Activated naive CD4-positive, alpha-beta T cell (primary cell): ENCODE results near the gene NTN3.
"Not testable (repeated sequence)": the region's sequence is repeated elsewhere in the genome, so short reads cannot be mapped to it uniquely, and the experiment has no call there.

Source experiments
- DNase-seq, 4 experiments: peaks; one replicate each; lab custom pipeline; 2025; lab: John Stamatoyannopoulos, UW

NTN3 gene

DNA sequence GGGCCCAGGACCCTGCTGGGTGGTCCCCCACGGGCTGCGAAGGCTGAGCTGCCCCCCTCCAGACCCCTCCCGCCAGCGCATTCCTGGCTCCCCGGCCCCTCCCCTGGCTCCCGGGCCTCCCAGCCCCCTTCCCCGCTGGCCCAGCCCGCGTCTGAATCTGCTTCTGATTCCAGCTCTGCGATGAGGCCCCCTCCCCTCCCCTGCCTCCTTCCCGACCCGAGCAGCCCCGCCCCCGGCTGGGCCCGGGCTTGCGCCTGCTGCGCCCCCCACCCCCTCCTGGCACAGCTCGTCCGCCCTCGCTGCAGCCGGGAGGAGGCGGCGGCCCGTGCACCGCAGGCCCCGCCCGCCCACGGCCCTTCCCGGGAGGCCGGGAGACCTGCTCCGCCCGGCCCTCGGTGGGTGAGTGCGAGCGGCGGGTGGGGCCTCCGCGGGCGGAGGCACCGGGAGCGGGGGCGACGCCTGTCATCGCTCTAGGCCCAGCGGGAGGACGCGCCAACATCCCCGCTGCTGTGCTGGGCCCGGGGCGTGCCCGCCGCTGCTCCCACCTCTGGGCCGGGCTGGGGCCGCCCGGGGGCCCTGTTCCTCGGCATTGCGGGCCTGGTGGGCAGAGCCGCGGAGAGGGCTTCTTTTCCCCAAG is at the start of gene NTN3:
Gene NTN3, plus strand, starts transcription at position 282 of the 637 bp plus-strand sequence. CDS start 405 bp downstream, outside the sequence.
- DNase-seq = no peak

DNA sequence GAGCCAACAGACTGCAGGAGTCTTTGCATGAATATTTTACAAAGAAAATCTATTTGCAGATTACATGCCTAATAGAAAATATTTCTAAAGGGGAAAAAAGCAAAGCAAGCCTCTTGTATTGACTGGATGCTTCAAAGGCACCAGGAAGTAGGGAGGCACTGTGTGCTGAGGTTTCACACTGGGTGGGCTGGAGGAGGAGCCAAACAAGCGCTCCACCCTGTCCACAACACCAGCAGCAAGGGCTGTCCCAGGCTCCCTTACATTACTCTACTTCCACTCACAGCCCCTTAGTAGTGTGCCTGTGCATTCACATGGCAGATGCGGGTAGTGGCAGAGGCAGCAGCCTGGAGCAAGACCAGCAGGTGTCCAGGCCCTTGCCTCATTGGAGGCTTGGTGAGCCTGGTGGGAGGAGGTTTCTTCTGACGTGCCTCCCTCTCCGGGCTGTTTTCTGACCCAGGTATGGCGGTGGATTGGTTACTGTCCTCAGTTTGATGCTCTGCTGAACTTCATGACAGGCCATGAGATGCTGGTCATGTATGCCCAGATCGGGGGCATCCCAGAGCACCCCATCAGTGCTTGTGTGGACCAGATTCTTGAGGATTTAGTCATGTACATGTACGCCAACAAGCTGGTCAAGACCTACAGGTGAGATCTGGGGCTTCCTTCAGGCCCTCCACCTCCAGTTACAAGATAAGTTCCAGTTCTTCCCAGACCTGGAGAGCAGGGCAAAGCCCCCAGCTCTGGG is 48.8 kb upstream of the NTN3 start:
- DNase-seq = no peak

DNA sequence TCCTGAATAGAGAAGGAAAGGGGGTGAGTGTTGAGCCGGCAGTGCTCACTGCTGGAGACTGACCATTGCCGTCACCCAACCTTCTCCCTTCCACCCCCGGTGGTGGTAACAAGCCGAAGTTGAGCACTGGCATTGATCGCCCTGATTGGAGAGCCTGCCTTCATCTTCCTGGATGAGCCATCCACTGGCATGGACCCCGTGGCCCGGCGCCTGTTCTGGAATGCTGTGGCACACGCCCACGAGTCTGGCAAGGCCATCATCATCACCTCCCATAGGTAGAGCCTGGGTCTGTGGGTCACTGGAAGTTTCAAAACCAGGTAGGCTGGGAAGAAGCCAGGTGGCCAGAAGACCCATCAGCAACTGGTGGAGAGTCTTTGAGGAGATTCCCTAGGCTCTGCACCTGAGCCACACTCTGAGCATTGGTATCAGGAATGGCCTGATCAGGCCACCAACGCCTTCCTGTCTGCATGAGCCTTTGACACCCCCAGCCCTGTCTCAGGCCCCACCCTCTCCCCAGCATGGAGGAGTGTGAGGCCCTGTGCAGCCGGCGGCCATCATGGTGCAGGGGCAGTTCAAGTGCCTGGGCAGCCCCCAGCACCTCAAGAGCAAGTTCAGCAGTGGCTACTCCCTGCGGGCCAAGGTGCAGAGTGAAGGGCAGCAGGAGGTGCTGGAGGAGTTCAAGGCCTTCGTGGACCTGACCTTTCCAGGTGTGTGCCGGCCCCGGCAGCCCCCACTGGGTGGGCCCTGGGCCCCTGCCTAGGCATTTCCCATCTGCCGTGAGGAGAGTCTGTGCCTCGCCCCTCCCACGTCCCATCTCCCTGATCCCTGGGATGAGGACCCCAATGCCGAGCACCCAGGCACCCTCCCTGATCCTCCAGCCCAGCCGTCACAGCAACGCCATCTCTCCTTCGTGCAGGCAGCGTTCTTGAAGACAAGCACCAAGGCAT is 46.8 kb upstream of the NTN3 start:
- DNase-seq = no peak

DNA sequence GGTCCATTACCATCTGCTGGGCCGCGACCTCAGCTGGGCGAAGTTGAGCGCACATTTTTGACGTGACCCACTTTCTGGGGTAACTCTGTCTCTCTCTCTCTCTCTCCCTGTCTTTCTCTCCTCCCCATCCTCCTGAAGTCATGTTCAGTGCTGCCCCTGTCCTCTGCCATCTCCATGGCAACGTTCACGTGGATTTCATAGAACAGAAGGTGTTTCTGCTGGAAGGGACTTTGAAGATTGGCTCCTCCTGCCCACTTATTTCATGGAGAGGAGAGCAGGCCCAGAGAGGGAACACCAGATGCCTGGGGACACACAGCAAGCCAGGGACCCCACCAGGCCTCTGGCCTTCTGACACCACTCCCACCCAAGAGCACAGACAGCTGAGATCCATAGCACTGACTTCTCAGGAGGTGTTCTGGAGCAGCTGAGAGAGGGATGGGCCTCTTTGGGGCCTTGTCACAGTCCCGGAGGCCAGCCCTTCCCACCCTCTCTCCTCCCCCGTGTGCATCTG is 46.0 kb upstream of the NTN3 start:
- DNase-seq = no peak

DNA sequence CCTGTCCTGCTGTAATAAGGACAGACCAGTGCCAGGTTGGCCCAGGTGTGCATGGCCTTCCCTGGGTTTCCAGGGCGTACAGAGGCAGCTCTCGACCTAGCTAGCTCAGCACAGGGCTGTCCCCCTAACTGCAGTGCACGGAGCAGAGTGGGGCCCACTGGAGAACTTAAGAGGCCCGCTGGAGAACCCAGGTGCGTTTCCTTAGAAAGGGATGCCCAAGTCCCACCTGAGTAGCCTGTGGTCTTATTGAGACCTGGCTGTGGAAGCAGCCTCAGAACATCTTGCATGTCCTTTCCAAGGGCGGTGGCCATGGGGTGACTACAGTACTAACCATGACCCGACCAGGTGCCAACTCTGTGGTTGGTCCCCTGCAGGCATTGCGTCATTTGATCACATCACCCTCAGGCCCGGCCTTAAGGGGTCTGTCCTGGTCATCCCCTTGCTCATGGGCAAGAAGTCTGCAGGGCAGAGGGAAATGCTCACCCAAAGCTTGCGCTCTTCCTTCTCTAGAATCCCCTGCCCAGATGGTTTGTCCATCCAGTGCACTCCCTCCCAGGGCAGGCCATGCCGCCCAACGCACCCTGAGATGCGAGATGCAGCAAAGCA is 45.2 kb upstream of the NTN3 start:
- DNase-seq = no peak

DNA sequence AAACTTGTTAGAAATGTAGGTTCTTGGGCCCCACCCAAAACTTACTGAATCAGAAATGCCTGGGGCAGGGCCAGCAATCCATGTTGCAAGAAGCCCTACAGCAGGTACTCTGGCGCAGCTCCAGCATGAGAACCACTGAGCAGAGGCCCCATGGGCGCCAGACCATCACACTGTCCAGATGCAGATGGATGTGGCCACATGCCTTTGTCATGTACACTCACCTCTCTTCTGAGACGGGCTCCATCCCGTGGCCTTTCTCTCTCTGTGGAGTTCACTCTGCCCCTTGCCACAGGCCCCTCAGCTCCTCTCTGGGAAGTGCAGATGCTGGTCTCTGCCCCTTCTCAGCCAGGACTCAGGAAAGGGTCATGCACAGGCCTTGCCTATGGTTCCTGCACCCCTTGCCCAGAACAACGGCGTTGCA is 44.1 kb upstream of the NTN3 start:
- no peak for DNase-seq

DNA sequence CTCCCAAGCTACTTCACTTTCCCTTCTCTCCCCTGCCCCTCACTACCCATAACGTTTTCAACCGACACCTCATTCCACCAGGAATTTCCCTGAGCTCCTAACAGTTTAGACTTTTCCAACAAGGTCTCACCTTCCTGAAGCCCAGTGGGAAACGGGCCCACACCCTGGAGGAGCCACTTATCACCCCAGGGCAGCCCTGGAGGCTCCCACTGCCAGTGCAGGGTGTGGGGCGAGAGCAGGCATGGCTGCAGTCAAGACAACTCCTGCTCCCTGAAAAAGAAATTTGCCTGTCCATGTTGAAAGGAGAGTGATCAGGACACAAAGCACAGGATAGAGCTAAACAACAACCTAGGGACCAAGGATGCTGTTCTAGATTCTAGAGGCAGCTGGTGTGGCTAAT is 43.6 kb upstream of the NTN3 start:
- no peak for DNase-seq

DNA sequence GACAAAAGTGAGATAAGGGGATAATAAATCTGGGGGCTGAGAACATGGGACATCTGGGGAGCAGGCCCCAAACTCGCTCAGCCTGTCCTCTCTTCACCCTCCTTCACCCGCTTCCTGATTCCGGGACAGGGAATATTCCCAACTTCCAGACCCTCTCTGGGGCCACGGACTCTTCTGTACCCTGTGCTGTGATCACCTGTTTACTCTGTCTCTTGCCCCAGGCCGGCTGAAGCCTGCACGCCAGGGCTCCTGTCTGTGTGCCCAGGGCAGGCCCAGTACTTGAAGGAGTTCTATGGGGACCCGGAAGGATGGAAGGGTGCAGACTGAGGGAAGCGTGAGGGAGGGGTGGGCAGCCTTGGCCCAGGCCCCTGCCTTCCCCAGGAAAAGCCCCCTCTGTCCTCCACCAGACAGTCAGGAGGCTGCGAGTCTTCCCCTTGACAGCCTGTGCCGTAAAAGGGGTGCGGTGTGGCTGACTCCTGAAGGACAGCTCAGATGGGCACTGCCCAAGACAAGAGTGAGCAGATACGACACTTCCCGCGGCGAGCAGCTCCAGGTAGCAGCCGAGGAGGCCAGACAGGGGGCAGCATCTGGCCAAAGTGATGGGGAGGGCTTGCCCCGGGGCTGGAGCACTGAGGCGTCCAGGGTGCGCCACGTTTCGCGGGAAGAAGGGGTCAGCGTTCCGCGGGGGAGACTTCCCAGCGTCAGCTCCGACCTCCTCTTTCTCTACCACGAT is 42.9 kb upstream of the NTN3 start:
- no peak for DNase-seq

DNA sequence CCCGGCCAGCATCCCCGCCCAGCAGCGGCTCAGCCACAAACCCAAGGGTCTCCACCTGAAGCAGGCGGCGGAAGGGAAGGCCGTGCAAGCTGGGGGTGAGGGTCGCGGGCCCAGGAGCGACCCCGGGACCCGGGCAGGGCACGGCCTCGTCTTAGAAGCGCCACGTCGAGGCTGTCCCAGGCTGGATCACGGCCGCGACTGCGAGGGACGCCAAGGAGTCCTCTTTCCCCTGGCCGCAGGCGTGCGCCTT is 42.4 kb upstream of the NTN3 start:
- no peak for DNase-seq

DNA sequence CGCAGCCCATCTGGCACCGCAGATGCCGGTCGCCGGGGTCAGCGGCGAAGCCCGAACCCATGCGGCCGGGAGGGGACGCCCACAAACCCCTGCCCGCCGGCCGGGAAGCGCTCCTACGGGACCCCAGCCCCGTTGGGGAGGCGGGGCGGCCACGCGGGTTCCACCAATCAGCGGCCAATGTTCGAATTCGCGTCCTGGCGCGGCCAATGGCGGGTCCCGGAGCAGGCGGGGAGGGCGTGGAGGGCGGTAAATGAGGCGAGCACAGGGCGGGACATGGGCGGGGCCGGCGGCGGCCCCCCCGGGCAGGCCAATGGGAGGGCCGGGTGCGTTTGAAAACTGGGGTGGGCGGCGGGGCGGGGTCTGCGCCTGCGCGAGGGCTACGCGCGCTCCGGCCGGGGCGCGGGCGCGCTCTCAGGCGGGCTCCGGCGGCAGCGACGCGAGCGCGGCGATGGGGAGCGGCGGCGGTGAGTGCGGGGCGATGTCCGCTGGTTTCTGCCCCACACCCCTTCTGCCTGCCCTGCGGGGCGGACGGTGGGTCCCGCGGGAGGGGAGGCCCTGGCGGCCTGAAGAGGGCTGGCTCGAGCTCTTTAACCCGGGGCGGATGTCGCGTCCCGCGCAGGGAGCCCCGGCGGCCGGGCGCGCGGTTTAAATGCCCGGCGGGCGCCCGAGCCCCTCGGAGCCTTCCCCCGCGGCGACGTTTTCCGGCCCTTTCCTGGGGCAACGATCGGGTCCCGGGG is 41.9 kb upstream of the NTN3 start, which contains the start of gene CCNF:
Gene CCNF, plus strand, starts transcription at position 414 of the 737 bp plus-strand sequence. Its CDS starts 35 bp downstream, at position 449.
- peak; percentile 92 to 98 (median 95) for DNase-seq

DNA sequence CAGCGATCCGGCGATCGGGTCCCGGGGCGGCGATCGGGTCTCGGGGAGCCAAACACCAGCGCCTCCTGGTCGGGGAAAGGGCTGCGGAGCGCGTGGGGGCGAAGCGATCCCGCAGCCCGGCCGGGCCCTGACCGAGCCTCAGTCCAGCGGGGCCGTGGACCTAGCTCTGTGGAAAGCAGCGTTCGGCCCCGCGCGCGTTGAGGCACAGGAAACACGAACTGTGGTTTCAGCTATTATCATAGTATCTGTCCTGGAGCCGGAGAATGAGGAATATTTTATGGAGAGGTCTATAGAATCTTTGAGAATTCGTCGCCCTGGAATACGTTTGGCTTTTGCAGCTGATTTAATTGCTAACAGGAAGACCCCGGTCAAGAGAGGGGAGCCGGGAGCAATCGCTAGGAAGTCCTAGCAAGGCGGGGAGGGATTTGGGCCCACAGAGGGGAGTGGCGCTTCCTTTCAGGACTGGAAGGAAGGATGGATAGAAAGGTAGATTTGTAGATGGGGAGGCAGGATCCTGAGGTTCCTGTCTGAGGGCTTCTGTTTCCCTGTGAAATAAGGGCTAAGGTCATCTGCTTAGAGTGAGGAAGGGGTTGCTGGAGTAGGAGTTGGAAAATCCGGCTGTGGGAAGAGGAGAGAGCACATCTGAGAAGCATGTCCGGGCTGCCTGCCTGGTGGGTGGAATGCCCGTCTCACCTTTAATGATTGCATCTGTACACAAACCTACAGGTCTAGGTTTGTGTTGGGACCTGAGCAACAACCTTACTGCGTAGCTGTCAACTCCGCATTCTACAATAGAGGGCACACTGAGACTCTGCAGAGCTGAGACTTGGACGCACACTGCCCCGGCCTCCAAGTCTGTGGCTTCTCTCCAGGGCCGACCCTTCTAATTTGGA is 41.1 kb upstream of the NTN3 start:
- DNase-seq = no peak

DNA sequence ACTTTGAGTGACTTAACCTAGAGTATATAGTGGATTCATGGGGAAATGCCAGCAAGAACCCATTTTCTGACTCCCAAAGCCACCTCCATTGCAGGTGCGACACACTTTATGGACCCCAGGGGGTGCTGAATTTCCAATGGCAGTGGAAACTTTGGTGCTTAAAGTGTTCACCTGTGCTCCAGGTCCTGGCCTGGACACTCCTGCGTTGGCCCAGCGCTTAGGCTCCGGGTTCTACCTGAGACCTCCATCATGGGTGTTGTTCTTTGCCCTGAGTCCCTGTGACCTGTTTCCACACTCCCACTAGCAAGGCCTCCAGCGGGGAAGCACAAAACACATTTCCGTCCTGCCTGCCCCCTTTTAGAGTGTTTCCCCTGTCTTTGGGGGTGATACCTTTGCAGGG is 38.8 kb upstream of the NTN3 start:
- DNase-seq = no peak

DNA sequence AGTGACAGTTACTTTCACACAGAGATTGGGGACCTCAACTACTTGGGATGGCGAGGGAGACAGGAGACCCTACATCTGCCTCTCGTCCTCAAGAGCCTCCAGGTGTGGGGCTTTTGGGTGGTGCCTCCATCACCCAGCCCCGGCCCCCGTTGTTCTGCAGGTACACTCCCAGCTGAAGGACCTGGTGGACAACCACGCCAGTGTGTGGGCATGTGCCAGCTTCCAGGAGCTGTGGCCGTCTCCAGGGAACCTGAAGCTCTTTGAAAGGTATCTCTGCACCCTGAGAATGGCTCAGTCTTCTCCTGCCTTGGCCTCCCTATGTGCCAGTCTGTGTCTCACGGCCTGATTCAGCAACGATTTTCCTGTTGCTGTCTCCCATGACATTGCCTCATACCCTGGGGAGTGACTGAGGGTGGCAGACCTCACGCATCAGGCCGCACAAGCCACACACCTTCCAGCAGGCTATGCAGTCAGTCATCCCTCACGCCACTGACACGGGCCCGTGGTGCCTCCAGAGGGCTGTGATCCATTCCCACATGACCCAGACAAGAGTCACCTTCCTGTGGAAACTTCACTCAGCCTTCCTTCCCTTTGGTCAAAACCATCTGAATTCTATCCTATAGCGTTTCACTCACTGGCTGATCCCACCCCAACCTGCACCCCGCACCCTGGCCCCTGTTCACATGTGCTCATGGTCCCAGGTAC is 38.1 kb upstream of the NTN3 start:
- DNase-seq = no peak

DNA sequence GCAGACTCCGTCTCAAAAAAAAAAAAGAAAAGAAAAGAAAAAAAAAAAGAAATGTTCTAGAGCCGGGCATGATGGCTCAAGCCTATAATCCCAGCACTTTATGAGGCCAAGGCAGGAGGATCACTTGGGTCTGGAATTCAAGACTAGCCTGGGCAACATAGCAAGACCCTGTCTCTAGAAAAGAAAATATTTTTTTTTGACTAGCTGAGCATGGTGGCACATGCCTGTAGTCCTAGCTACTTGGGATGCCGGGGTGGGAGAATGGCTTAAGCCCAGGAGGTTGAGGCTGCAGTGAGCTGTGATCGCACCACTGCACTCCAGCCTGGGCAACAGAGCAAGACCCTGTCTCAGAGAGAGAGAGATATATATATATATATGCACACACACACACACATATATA is 35.9 kb upstream of the NTN3 start:
- DNase-seq = not testable (repeated sequence)

DNA sequence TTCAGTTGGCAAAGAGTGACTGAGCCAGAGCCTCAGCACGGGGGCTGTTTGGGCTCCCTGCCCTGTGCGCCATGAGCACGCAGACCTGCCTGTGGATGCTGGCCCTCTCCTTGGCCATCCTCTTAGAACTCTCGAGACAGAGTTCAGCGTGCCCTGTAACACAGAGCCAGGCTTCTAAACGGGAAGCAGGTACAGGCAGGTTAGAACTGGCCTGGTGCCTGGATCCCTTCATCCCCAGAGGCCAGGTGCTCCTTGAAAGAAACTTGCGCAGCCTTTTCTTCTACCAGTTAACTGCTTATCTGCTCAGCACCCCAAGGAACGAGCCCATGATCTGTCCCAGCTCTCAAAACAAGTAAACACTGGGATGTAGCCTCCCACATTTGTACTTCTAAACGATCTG is 35.0 kb upstream of the NTN3 start:
- no peak for DNase-seq

DNA sequence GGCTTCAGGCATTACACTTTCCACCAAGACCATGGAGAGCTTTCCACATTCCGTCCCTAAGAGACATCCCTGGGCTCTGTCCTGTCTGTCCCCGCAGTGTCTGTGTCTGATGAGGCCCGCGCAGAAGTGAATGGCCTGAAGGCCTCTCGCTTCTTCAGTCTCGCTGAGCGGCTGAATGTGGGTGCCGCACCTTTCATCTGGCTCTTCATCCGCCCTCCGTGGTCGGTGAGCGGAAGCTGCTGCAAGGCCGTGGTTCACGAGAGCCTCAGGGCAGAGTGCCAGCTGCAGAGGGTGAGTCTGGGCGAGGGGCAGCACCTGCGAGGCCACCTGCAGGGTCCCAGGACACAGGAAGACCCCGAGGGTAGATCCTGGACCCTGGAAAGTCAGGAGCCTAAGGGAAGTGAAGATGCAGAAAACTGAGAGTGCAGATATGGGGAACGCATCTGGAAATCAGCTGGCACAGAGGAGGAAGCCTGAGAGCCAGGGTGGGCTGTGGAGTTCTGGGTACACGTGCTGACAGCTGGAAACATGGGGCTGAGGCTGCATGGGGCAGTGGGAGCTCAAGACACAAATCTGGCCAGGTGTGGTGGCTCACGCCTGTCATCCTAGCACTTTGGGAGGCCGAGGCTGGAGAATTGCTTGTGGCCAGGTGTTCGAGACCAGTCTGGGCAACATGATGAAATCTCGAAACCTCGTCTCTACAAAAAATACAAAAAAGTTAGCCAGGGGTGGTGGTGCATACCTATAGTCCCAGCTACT is 33.9 kb upstream of the NTN3 start:
- DNase-seq = no peak

DNA sequence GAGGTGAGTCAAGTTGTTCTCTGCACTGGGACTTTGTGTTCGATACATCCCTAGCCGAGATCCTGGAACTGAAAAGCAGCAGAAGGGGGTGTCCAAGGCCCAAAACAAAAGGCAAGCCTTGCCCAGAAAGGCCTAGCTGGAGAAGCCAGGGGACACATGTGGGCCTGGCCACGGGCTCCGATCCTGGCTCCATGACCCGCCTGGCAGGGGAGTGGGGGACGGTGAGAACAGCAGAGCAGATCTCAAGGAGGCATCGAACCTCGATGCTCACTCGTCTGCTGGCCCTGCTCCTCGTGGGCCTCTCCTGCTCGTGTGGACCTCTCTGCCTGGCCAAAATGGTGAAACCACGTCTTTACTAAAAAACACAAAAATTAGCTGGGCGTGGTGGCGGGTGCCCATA is 33.0 kb upstream of the NTN3 start:
- no peak for DNase-seq

DNA sequence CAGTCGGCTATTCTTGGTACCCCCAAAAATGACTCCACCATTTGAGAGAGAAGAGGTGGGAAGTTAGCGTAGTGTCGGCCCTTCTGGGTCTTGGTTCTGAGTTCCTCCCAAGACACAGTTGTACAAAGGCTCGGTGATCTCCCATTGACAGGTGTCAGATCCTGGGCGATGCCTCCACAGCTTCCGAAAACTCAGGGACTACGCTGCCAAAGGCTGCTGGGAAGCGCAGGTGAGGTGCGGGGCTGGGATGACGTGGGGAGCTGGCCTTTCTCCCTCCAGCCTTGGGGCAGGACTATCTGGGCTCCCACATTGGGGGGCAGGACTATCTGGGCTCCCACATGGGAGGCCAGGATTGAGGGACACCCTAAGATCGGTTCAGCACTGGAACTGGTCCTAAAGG is 31.5 kb upstream of the NTN3 start:
- DNase-seq = no peak
